Activated T-helper 17 cell treated with anti-CD3 and anti-CD28 coated beads, Interleukin-2, amount 50 U/mL, for 72 hours (primary cell): Measurements from ENCODE around the gene SNRNP48. TPM values are rescaled to one million over a fixed set of nuclear protein-coding genes. Genes with fewer than 3 reads are reported as not detected.
A peak's percentile ranks its signal among the peaks of the same experiment; 100 is the strongest.

Source experiments
- ATAC-seq: fragments of 150-1000 bp; cut with Tn5 transposase; replicated peaks from 2 replicates; pipeline ENCODE4 v1.10.0; 2021; ENCODE audit warnings: mild to moderate bottlenecking, moderate library complexity
- H3K27ac Mint-ChIP-seq: one replicate; pipeline ENCODE4 v1.8.0; 2022; ENCODE audit warnings: mixed read lengths
- H3K27me3 Mint-ChIP-seq: one replicate; pipeline ENCODE4 v1.8.0; 2022; ENCODE audit warnings: mixed read lengths
- H3K36me3 Mint-ChIP-seq: one replicate; pipeline ENCODE4 v1.8.0; 2022; ENCODE audit warnings: low read depth, mild to moderate bottlenecking, mixed read lengths
- H3K4me1 Mint-ChIP-seq: one replicate; pipeline ENCODE4 v1.8.0; 2022; ENCODE audit warnings: mixed read lengths
- H3K4me3 Mint-ChIP-seq: one replicate; pipeline ENCODE4 v1.8.0; 2022; ENCODE audit warnings: mild to moderate bottlenecking, mixed read lengths
- H3K9me3 Mint-ChIP-seq: one replicate; pipeline ENCODE4 v1.8.0; 2022; ENCODE audit warnings: mixed read lengths
- total RNA-seq, 2 donors: library from RNA; stranded (reverse); gene quantifications; one replicate each; pipeline ENCODE4 v1.2.3, GENCODE V29; 2022

SNRNP48 gene
- total RNA-seq, 2 donors from 2014 or later = 16.9 to 17.7 TPM

DNA sequence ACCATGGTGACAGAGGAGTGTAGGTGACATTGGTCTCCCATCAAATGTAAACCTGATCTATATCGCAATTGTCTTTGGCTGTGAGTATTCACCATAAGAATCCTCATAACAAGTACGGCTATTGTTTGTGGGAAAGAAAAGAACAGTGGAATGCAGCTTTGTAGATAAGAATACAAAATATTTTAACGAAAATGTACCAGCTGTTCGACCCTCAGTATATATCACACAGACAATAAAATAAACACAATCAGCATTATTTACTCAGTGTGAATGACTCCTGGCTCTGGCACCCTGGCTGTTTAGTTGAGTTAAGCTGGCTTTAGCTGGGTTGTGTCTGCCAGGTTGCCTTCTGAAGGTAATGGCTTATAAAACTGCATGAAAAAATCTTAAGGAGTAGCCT is 43.4 kb downstream of the SNRNP48 start:
- no peaks in the 10 kb centered on the region for H3K9me3 Mint-ChIP-seq
- no peaks in the 10 kb centered on the region for H3K36me3 Mint-ChIP-seq
- peaks cover 10% of the 10 kb centered on the region for H3K27me3 Mint-ChIP-seq
- ATAC-seq = no peak
- no peaks in the 10 kb centered on the region for H3K4me1 Mint-ChIP-seq
- H3K4me3 Mint-ChIP-seq = no peak overlapping the region
- H3K27ac Mint-ChIP-seq = no peak overlapping the region

DNA sequence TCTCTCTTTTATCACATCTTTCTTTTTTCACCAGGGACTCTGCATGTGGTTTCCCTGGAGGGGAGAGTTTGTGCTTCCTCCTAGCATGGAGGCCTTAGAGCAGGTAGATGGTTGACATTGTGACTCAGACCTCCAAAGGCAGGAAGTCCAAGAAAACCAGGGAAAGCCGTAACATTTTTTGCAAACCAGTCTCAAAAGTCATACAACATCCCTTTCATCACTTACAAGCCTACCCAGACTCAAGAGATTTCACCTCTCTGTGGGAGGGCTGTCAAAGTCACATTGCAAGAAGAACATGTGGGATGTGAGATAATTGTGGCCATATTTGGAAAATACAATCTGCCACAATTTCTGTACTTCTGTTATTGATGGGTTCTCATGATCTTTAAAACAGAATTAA is 46.2 kb downstream of the SNRNP48 start:
- no peaks in the 10 kb centered on the region for H3K4me1 Mint-ChIP-seq
- no peak overlapping the region for H3K27ac Mint-ChIP-seq
- H3K4me3 Mint-ChIP-seq = no peak overlapping the region
- no peak for ATAC-seq
- H3K27me3 Mint-ChIP-seq = peaks cover 3% of the 10 kb centered on the region
- H3K36me3 Mint-ChIP-seq = no peaks in the 10 kb centered on the region
- H3K9me3 Mint-ChIP-seq = no peaks in the 10 kb centered on the region

DNA sequence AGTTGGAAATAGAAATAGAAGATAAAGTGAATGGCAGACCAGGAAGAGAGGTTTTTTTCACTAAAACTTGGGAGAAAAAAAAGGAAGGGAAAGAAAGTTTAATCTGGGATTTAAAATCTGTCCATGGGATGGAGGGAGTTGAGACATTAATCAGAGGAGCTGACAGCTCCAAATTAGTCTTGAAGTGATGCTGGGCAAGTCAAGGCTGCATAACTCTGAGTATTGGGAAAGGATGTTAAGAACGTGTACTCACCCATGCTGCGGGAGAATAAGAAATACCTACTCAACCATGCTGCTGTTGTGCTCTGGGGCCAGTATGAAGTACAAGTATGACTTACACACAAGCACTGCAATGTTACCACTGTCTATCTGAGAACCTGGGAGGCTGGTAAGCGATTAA is 47.5 kb downstream of the SNRNP48 start:
- no peak for ATAC-seq
- Mint-ChIP-seq H3K27ac (no peak overlapping the region), H3K4me3 (no peak overlapping the region), H3K9me3 (no peaks in the 10 kb centered on the region), H3K4me1 (no peaks in the 10 kb centered on the region), H3K36me3 (no peaks in the 10 kb centered on the region), H3K27me3 (peaks cover 3% of the 10 kb centered on the region)

DNA sequence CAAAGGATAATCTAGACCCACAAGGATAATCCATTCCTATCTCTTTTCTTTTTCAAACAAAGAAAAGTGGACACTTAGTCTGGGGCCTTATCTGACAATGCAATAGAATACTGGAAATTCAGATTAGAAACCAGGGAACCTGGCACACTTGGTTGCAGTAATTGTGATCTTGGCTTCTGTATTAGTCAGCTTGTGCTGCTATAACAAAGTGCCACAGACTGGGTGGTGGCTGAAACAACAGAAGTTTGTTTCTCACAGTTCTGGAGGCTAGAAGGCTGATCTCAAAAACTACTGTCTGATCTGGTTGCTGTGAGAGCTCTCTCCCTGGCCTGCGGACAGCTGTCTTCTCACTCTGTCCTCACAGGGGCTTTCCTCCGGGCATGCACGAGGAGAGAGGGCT is 49.4 kb downstream of the SNRNP48 start:
- no peaks in the 10 kb centered on the region for H3K4me1 Mint-ChIP-seq
- H3K4me3 Mint-ChIP-seq = no peak overlapping the region
- H3K9me3 Mint-ChIP-seq = no peaks in the 10 kb centered on the region
- ATAC-seq = no peak
- no peak overlapping the region for H3K27ac Mint-ChIP-seq
- H3K36me3 Mint-ChIP-seq = no peaks in the 10 kb centered on the region
- peaks cover 3% of the 10 kb centered on the region for H3K27me3 Mint-ChIP-seq

- H3K4me3 Mint-ChIP-seq = no peak overlapping the region
- H3K27me3 Mint-ChIP-seq = peaks cover 3% of the 10 kb centered on the region
- ATAC-seq = no peak
- no peak overlapping the region for H3K27ac Mint-ChIP-seq
- no peaks in the 10 kb centered on the region for H3K36me3 Mint-ChIP-seq
- no peaks in the 10 kb centered on the region for H3K4me1 Mint-ChIP-seq
- no peaks in the 10 kb centered on the region for H3K9me3 Mint-ChIP-seq
Measured at GRCh38 chr6:7640016-7640415, 50.0 kb downstream of the SNRNP48 start.

GRCh38 chr6:7640607-7641577 is 50.9 kb downstream of the SNRNP48 start:
- Mint-ChIP-seq H3K9me3 (no peaks in the 10 kb centered on the region), H3K4me1 (no peaks in the 10 kb centered on the region), H3K27me3 (peaks cover 8% of the 10 kb centered on the region), H3K27ac (no peak overlapping the region), H3K4me3 (no peak overlapping the region), H3K36me3 (no peaks in the 10 kb centered on the region)
- ATAC-seq = no peak

DNA sequence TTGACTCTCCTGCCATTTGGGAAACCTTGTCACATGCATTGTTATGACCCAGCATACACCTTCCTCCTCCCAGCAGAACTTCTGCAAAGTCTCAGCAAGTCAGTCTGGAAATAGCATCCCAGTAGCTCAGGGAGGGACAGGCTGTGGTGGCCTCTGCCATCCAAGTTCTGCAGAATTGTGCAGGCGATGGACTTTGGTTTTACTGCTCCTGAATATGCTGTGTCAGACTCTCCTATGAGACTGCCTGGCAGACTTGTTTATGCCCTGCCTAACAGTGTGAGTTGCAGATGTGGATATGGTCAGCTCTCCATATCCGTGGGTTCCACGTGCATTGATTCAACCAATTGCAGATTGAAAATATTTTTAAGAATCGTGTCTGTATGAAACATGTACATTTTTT is 52.8 kb downstream of the SNRNP48 start:
- Mint-ChIP-seq H3K36me3 (no peaks in the 10 kb centered on the region), H3K4me1 (peaks cover 7% of the 10 kb centered on the region), H3K4me3 (no peak overlapping the region), H3K27me3 (peaks cover 5% of the 10 kb centered on the region), H3K9me3 (no peaks in the 10 kb centered on the region), H3K27ac (no peak overlapping the region)
- no peak for ATAC-seq

- ATAC-seq = no peak
- H3K4me1 Mint-ChIP-seq = peaks cover 7% of the 10 kb centered on the region
- no peak overlapping the region for H3K27ac Mint-ChIP-seq
- H3K9me3 Mint-ChIP-seq = no peaks in the 10 kb centered on the region
- H3K4me3 Mint-ChIP-seq = no peak overlapping the region
- no peaks in the 10 kb centered on the region for H3K36me3 Mint-ChIP-seq
- H3K27me3 Mint-ChIP-seq = peaks cover 5% of the 10 kb centered on the region
Measured at GRCh38 chr6:7644417-7644816, 54.4 kb downstream of the SNRNP48 start.

DNA sequence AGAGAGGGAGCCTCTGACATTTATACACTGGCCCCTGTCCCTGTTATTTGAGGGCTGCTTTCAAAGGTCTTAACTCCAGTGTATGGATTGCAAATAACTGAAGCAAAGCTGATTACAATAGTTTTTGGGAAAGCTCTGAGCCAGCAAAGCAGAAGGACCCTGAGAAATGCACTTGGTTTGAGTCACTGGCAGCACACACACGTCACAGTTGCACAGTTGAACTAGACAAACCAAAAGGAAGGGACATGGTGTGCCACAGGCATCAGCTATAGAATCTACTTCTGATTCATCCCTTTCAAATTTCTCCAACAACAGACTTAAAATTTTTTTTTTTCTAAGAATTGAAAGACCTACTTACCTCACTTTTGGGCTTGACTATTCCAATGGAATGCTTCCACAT is 56.4 kb downstream of the SNRNP48 start:
- peaks cover 7% of the 10 kb centered on the region for H3K4me1 Mint-ChIP-seq
- H3K27ac Mint-ChIP-seq = no peak overlapping the region
- ATAC-seq = peak; percentile 52
- H3K36me3 Mint-ChIP-seq = no peaks in the 10 kb centered on the region
- peaks cover 5% of the 10 kb centered on the region for H3K27me3 Mint-ChIP-seq
- H3K4me3 Mint-ChIP-seq = no peak overlapping the region
- no peaks in the 10 kb centered on the region for H3K9me3 Mint-ChIP-seq

GRCh38 chr6:7647504-7647903 is 57.5 kb downstream of the SNRNP48 start:
- no peaks in the 10 kb centered on the region for H3K9me3 Mint-ChIP-seq
- peaks cover 7% of the 10 kb centered on the region for H3K4me1 Mint-ChIP-seq
- peak; percentile 46 for ATAC-seq
- H3K27me3 Mint-ChIP-seq = peaks cover 5% of the 10 kb centered on the region
- no peaks in the 10 kb centered on the region for H3K36me3 Mint-ChIP-seq
- H3K27ac Mint-ChIP-seq = no peak overlapping the region
- H3K4me3 Mint-ChIP-seq = no peak overlapping the region

GRCh38 chr6:7649037-7649810 is 59.2 kb downstream of the SNRNP48 start:
- no peaks in the 10 kb centered on the region for H3K9me3 Mint-ChIP-seq
- H3K4me3 Mint-ChIP-seq = no peak overlapping the region

DNA sequence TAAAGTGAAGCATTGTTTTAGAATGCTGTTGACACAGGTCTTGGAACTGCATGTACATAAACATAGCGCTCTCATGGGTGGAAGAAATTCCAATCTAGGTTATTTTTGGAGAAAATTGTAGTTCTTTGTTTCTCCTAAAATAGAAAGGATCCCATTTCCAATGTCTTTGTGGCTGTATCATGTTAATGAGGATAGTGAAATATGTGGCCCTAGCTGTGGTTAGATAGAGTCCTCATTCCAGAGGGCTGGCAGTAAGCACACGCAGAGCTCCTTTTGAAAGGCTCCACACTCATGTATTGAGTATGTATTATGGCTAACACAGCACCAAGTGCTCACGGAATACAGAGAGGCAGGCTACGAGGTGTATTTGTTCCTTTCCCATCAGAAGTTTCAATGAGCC is 60.9 kb downstream of the SNRNP48 start:
- Mint-ChIP-seq H3K4me1 (peaks cover 7% of the 10 kb centered on the region), H3K36me3 (no peaks in the 10 kb centered on the region), H3K27me3 (no peaks in the 10 kb centered on the region), H3K4me3 (no peak overlapping the region), H3K9me3 (no peaks in the 10 kb centered on the region), H3K27ac (no peak overlapping the region)
- ATAC-seq = no peak

More at GRCh38 chr6:7649037-7649810, 59.2 kb downstream of the SNRNP48 start:
- Mint-ChIP-seq H3K36me3 (no peaks in the 10 kb centered on the region), H3K4me1 (peaks cover 7% of the 10 kb centered on the region), H3K27me3 (peaks cover 5% of the 10 kb centered on the region), H3K27ac (no peak overlapping the region)
- ATAC-seq = no peak

DNA sequence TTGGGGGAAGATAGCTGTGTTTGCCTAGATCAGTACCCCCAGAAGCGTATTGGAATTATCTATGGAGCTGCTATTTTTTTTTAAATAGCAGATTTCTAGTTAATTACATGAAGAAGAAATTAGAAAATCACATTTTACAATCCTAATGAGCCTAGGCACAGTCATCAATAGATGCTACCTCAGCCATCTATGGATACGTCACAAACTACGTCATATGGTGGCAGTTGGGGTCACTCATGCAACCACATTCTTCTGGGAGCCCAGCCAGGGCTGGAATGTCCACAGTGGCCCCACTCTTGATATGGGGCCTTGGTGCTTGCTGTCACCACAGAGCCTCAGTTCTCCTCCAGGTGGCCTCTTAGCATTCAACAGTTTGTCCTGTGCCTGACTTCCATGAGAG is 63.0 kb downstream of the SNRNP48 start:
- Mint-ChIP-seq H3K4me1 (no peaks in the 10 kb centered on the region), H3K36me3 (no peaks in the 10 kb centered on the region), H3K27ac (no peak overlapping the region), H3K27me3 (peaks cover 5% of the 10 kb centered on the region), H3K4me3 (no peak overlapping the region), H3K9me3 (no peaks in the 10 kb centered on the region)
- no peak for ATAC-seq

- no peaks in the 10 kb centered on the region for H3K36me3 Mint-ChIP-seq
- H3K4me3 Mint-ChIP-seq = no peak overlapping the region
- ATAC-seq = no peak
- H3K27me3 Mint-ChIP-seq = peaks cover 9% of the 10 kb centered on the region
- H3K4me1 Mint-ChIP-seq = no peaks in the 10 kb centered on the region
- no peaks in the 10 kb centered on the region for H3K9me3 Mint-ChIP-seq
- no peak overlapping the region for H3K27ac Mint-ChIP-seq
Measured at GRCh38 chr6:7656355-7656754, 66.4 kb downstream of the SNRNP48 start.

DNA sequence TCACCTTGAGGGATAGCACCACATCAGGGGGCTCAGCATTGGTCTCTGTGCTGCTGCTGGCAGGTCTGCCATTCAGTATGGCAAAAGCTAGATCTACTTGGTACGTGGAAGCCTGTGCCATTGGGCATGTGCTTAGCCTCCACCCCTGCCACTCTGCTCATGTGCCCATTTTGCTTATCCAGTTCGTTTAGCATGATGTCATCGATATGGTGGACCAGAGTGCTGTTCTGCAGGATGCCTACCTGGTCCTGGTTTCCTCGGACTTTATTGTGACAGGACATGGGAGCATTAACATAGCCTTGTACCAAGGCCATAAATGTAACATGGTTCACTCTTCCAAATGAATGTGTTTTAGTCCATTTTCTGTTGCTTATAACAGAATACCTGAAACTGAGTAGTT is 68.5 kb downstream of the SNRNP48 start:
- Mint-ChIP-seq H3K9me3 (no peaks in the 10 kb centered on the region), H3K36me3 (no peaks in the 10 kb centered on the region), H3K27me3 (peaks cover 14% of the 10 kb centered on the region), H3K4me3 (no peak overlapping the region), H3K4me1 (no peaks in the 10 kb centered on the region), H3K27ac (no peak overlapping the region)
- no peak for ATAC-seq
